ENCODE data around the gene ITIH2.
"Not testable (repeated sequence)": the region's sequence is repeated elsewhere in the genome, so short reads cannot be mapped to it uniquely, and the experiment has no call there.

ITIH2 gene

GRCh38 chr10:7703140-7703539 lies at the start of gene ITIH2:
Gene ITIH2 (plus strand): TSS chr10:7703316. CDS start chr10:7703435, 119 bp downstream.
- no peak for TF ChIP-seq CTCF (IDR thresholded peaks at IDR 0.05; ENCODE audit: control insufficient read depth, insufficient read depth, low read depth, low read length, missing control alignments)
- H3K4me3 ChIP-seq (ENCODE audit: control insufficient read depth, low read depth, low read length): no peak within 1 kb of the TSS
- DNase-seq (ENCODE audit: low read depth): no peak

- not testable (repeated sequence) for H3K4me3 ChIP-seq (ENCODE audit: control insufficient read depth, low read depth, low read length); DNase-seq (ENCODE audit: low read depth)
These were observed 46.0 kb upstream of the ITIH2 start for GRCh38 chr10:7657079-7657478.

DNA sequence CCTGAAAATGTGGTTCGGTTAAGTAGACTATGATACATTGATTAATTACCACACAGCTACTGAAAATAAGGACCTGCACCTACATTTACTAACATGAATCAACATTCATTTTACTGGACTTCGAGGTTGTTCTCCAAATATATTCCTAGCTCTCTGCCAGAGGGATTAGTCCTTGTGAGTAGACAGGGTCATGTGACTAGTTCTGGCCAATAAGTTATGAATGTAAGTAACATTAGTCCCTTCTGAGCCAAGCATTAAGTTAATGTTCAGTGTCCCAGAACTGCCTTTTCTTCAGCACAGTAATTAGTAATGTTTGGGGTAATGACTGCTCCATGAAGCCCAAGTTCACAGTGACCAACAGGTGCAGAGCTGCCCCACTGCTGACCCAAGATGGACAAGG lies 45.6 kb upstream of the ITIH2 start:
- no peak overlapping the region for H3K4me3 ChIP-seq (ENCODE audit: control insufficient read depth, low read depth, low read length)
- no peak for DNase-seq (ENCODE audit: low read depth)
- no peak for TF ChIP-seq CTCF (IDR thresholded peaks at IDR 0.05; ENCODE audit: control insufficient read depth, insufficient read depth, low read depth, low read length, missing control alignments)

DNA sequence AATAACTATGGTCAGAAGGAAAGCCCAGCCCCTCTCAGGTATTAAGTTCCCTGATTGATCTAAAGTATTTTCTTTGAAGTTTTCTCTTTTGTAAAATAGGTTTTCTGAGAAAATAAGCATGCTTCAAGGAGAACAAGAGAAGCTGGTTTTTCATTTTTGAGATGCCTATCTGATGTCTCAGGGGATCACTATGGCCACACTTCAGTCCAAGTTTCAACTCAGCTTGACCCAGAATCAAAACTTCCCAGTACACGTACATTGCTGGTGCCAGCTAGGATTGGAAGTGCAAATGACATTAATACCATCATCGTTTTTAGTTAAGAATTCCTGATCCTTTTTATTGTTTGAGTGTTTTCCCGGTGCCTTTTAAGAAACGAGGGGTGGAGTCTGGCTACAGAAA lies 43.6 kb upstream of the ITIH2 start:
- DNase-seq (ENCODE audit: low read depth): no peak
- no peak overlapping the region for H3K4me3 ChIP-seq (ENCODE audit: control insufficient read depth, low read depth, low read length)
- TF ChIP-seq CTCF (IDR thresholded peaks at IDR 0.05; ENCODE audit: control insufficient read depth, insufficient read depth, low read depth, low read length, missing control alignments): no peak

GRCh38 chr10:7662522-7662921 lies 40.6 kb upstream of the ITIH2 start:
- DNase-seq (ENCODE audit: low read depth): no peak
- TF ChIP-seq CTCF (IDR thresholded peaks at IDR 0.05; ENCODE audit: control insufficient read depth, insufficient read depth, low read depth, low read length, missing control alignments): no peak
- no peak overlapping the region for H3K4me3 ChIP-seq (ENCODE audit: control insufficient read depth, low read depth, low read length)

DNA sequence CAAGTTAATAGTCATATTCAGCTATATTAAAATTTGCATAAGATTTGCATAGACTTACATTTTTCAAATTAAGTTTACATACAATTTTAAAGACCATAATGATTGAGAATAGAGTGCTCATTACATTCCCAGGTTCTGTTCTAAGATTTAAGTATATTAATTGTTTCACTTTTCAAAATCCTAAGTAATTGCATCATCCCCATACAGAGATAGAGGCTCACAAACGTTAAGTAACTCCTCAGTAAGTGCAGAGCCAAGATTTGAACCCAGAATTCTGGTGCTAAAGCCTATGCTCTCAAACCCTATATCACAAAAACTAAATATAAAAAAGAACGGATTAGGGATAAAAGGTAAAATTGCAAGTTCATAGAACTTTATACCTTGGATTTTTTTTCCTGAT lies 38.4 kb upstream of the ITIH2 start:
- H3K4me3 ChIP-seq (ENCODE audit: control insufficient read depth, low read depth, low read length): no peak overlapping the region
- no peak for TF ChIP-seq CTCF (IDR thresholded peaks at IDR 0.05; ENCODE audit: control insufficient read depth, insufficient read depth, low read depth, low read length, missing control alignments)
- DNase-seq (ENCODE audit: low read depth): no peak

DNA sequence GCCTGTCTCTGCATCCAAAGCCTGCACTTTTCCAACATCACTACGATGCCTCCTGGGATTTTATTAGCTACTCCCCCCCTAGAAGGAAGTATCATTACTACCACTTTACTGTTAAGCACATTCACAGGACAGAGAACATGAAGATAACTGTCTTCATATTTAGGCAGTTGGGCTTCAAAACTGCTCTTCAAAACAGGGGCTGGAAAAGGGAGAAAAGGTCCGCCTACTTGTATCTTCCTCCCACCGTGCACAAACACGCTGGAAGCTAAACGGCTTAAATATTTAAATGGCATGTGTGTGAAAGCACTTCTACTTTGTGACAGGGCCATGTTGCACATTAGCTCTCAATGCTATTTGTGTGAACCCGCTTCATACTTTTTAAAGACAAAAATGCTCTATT lies 37.3 kb upstream of the ITIH2 start:
- no peak for DNase-seq (ENCODE audit: low read depth)
- no peak for TF ChIP-seq CTCF (IDR thresholded peaks at IDR 0.05; ENCODE audit: control insufficient read depth, insufficient read depth, low read depth, low read length, missing control alignments)
- no peak overlapping the region for H3K4me3 ChIP-seq (ENCODE audit: control insufficient read depth, low read depth, low read length)
